Measurements from ENCODE around the gene MKNK2. TPM values are rescaled to one million over a fixed set of nuclear protein-coding genes. Genes with fewer than 3 reads are reported as not detected.

Gene MKNK2
- total and polyA plus RNA-seq, 2 donors (not counting 1 experiment from before 2014, with no cell fraction given): 440 to 777 TPM

DNA sequence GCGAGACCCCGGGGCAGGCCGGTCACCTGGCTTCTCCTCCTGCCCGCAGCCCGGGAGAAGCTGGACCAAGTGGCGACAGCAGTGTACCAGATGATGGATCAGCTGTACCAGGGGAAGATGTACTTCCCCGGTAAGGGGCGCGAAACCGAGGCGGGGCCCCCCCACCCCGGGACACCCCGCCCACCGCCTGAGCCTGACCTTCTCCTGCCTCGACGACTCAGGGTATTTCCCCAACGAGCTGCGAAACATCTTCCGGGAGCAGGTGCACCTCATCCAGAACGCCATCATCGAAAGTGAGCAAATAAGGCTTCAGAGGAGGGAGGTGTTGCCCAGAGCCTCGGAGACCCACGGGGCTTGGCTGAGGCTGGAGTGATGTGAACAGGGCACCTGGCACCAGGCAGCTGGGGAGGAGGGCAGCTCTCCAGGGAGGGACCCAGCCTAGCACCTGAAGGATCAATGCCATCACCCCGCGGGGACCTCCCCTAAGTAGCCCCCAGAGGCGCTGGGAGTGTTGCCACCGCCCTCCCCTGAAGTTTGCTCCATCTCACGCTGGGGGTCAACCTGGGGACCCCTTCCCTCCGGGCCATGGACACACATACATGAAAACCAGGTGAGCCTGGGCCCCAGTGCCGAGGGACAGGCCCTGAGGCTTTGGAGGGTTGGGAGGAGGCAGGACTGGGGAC lies 46.3 kb upstream of the MKNK2 start:
- peaks cover 32% of the 10 kb centered on the region for H4K20me1 ChIP-seq (ENCODE audit: control insufficient read depth, insufficient read depth, low read length, poor library complexity, severe bottlenecking)
- peak overlapping the region in 4 of 5 experiments; percentile 54 to 66 (median 60) for H3K4me3 ChIP-seq (ENCODE audit: control extremely low read depth in 1 of 5, extremely low read depth in 1 of 5, insufficient read depth in 1 of 5, low read depth in 2 of 5, low read length in 4 of 5)
- peak overlapping the region; percentile 72 for H2AFZ ChIP-seq (ENCODE audit: insufficient read depth, low read depth, low read length, poor library complexity, severe bottlenecking)
- H3K4me1 ChIP-seq (ENCODE audit: control insufficient read depth in 2 of 2, insufficient read depth in 2 of 2, low read length in 2 of 2): peaks cover 27 to 42% of the 10 kb centered on the region in 2 donors
- H3K9ac ChIP-seq (ENCODE audit: low read length): peak overlapping the region; percentile 71
- H3K4me1 Mint-ChIP-seq: peaks cover 31% of the 10 kb centered on the region
- no peaks in the 10 kb centered on the region for H3K27me3 Mint-ChIP-seq
- peak; percentile 0 for ATAC-seq (ENCODE audit: low read depth)
- DNase-seq: peak; percentile 82
- POLR2A ChIA-PET: interaction anchor here (0.8 to 6.7 kb wide), 3 partner anchors 12 to 48 kb away, joined by 5 to 114 read pairs (median 111); partner anchors contain the start of gene MKNK2
- H3K4me3 Mint-ChIP-seq: peak overlapping the region; percentile 99
- H3K4me2 ChIP-seq (replicated peaks; ENCODE audit: low read depth, low read length, poor library complexity, severe bottlenecking): peak overlapping the region; percentile 99
- peaks cover 0 to under 1% (median 0%) of the 10 kb centered on the region in 3 donors for H3K9me3 ChIP-seq (ENCODE audit: control extremely low read depth in 1 of 3, control insufficient read depth in 2 of 3, insufficient read depth in 1 of 3, low read length in 2 of 3)
- H3K9me3 Mint-ChIP-seq (ENCODE audit: insufficient read depth): no peaks in the 10 kb centered on the region
- H3K27me3 ChIP-seq (replicated peaks in 1 of 4; ENCODE audit: control extremely low read depth in 1 of 4, control insufficient read depth in 3 of 4, insufficient read depth in 4 of 4, low read length in 3 of 4): no peaks in the 10 kb centered on the region
- 16% methylated on average over 26 of the region's 30 CpGs for WGBS (ENCODE audit: insufficient coverage)
- H3K27ac Mint-ChIP-seq: peak overlapping the region; percentile 87
- no peak for TF ChIP-seq EZH2 (IDR thresholded peaks at IDR 0.05; ENCODE audit: borderline replicate concordance, insufficient read depth, low read depth, low read length, poor library complexity, severe bottlenecking)
- TF ChIP-seq, protein P1, sequence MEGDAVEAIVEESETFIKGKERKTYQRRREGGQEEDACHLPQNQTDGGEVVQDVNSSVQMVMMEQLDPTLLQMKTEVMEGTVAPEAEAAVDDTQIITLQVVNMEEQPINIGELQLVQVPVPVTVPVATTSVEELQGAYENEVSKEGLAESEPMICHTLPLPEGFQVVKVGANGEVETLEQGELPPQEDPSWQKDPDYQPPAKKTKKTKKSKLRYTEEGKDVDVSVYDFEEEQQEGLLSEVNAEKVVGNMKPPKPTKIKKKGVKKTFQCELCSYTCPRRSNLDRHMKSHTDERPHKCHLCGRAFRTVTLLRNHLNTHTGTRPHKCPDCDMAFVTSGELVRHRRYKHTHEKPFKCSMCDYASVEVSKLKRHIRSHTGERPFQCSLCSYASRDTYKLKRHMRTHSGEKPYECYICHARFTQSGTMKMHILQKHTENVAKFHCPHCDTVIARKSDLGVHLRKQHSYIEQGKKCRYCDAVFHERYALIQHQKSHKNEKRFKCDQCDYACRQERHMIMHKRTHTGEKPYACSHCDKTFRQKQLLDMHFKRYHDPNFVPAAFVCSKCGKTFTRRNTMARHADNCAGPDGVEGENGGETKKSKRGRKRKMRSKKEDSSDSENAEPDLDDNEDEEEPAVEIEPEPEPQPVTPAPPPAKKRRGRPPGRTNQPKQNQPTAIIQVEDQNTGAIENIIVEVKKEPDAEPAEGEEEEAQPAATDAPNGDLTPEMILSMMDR (IDR thresholded peaks at IDR 0.05): no peak
- H3K36me3 ChIP-seq (replicated peaks in 1 of 2; ENCODE audit: control extremely low read depth in 1 of 2, control insufficient read depth in 1 of 2, extremely low read depth in 1 of 2, insufficient read depth in 2 of 2, low read length in 1 of 2): peaks cover 0 to 38% of the 10 kb centered on the region in 2 experiments
- H3K79me2 ChIP-seq (ENCODE audit: control insufficient read depth, insufficient read depth, low read length): peaks cover 79% of the 10 kb centered on the region
- intact Hi-C loops (cut with micrococcal nuclease): loop anchor here (2.0 to 10.0 kb wide), 3 partner anchors 15 to 193 kb away; partner anchors contain the start of genes ADAT3 and SCAMP4
- CTCF ChIA-PET: interaction anchor here (0.5 to 1.9 kb wide), 6 partner anchors 39 to 233 kb away, joined by 3 to 6 read pairs (median 4); partner anchors contain the start of gene AP3D1
- peak overlapping the region; percentile 63 to 73 for H3K27ac ChIP-seq (ENCODE audit: low read length in 2 of 2)

Measured in B cell (primary cell).